Inferior parietal cortex (tissue), 1 donor: ENCODE data around the gene SPOCK1.

Experiments used
- DNase-seq: peaks from one replicate; pipeline ENCODE4 v3.0.0-alpha.2; 2016; ENCODE audit errors: extremely low spot score

The SPOCK1 gene

GRCh38 chr5:137300411-137301240 is 198.5 kb downstream of the SPOCK1 start:
- DNase-seq, result no peak

- no peak for DNase-seq
Measured at GRCh38 chr5:137296213-137296781, 202.8 kb downstream of the SPOCK1 start.

- no peak for DNase-seq
Measured at GRCh38 chr5:137294604-137295003, 204.5 kb downstream of the SPOCK1 start.

GRCh38 chr5:137292461-137293027 is 206.6 kb downstream of the SPOCK1 start:
- no peak for DNase-seq

GRCh38 chr5:137291436-137291835 is 207.7 kb downstream of the SPOCK1 start:
- DNase-seq, result no peak

- no peak for DNase-seq
Measured at GRCh38 chr5:137291031-137291430, 208.1 kb downstream of the SPOCK1 start.

- DNase-seq, result no peak
Measured at GRCh38 chr5:137290373-137290772, 208.8 kb downstream of the SPOCK1 start.

GRCh38 chr5:137289856-137290255 is 209.3 kb downstream of the SPOCK1 start:
- DNase-seq, result no peak

- no peak for DNase-seq
Measured at GRCh38 chr5:137287569-137287968, 211.6 kb downstream of the SPOCK1 start.

- DNase-seq, result no peak
Measured at GRCh38 chr5:137286025-137286610, 213.0 kb downstream of the SPOCK1 start.

- no peak for DNase-seq
Measured at GRCh38 chr5:137283801-137284200, 215.3 kb downstream of the SPOCK1 start.

- DNase-seq, result no peak
Measured at GRCh38 chr5:137282216-137282615, 216.9 kb downstream of the SPOCK1 start.

- no peak for DNase-seq
Measured at GRCh38 chr5:137281201-137281600, 217.9 kb downstream of the SPOCK1 start.

GRCh38 chr5:137280656-137281055 is 218.5 kb downstream of the SPOCK1 start:
- no peak for DNase-seq

GRCh38 chr5:137279521-137280231 is 219.4 kb downstream of the SPOCK1 start:
- DNase-seq, result no peak

GRCh38 chr5:137278476-137278875 is 220.7 kb downstream of the SPOCK1 start:
- DNase-seq, result no peak

- DNase-seq, result no peak
Measured at GRCh38 chr5:137275083-137275482, 224.0 kb downstream of the SPOCK1 start.

- no peak for DNase-seq
Measured at GRCh38 chr5:137273511-137273910, 225.6 kb downstream of the SPOCK1 start.

GRCh38 chr5:137272831-137273230 is 226.3 kb downstream of the SPOCK1 start:
- DNase-seq, result no peak

GRCh38 chr5:137269946-137270345 is 229.2 kb downstream of the SPOCK1 start:
- no peak for DNase-seq

GRCh38 chr5:137269274-137269673 is 229.9 kb downstream of the SPOCK1 start:
- no peak for DNase-seq

- DNase-seq, result no peak
Measured at GRCh38 chr5:137268646-137269045, 230.5 kb downstream of the SPOCK1 start.
